GM12873 (cell line): ENCODE results near the gene WSB1.

ENCODE experiments used
- TF ChIP-seq, protein P1 (sequence below): IDR thresholded peaks from 2 replicates; pipeline ENCODE4 v1.5.1; 2012; ENCODE audit warnings: low read depth, mild to moderate bottlenecking, moderate library complexity, low read length, control low read depth; ENCODE audit not compliant: insufficient read depth; ENCODE audit errors: missing control alignments

Gene WSB1

GRCh38 chr17:27283060-27283459, 10.9 kb upstream of the WSB1 start:
- TF ChIP-seq, protein P1, sequence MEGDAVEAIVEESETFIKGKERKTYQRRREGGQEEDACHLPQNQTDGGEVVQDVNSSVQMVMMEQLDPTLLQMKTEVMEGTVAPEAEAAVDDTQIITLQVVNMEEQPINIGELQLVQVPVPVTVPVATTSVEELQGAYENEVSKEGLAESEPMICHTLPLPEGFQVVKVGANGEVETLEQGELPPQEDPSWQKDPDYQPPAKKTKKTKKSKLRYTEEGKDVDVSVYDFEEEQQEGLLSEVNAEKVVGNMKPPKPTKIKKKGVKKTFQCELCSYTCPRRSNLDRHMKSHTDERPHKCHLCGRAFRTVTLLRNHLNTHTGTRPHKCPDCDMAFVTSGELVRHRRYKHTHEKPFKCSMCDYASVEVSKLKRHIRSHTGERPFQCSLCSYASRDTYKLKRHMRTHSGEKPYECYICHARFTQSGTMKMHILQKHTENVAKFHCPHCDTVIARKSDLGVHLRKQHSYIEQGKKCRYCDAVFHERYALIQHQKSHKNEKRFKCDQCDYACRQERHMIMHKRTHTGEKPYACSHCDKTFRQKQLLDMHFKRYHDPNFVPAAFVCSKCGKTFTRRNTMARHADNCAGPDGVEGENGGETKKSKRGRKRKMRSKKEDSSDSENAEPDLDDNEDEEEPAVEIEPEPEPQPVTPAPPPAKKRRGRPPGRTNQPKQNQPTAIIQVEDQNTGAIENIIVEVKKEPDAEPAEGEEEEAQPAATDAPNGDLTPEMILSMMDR: no peak

DNA sequence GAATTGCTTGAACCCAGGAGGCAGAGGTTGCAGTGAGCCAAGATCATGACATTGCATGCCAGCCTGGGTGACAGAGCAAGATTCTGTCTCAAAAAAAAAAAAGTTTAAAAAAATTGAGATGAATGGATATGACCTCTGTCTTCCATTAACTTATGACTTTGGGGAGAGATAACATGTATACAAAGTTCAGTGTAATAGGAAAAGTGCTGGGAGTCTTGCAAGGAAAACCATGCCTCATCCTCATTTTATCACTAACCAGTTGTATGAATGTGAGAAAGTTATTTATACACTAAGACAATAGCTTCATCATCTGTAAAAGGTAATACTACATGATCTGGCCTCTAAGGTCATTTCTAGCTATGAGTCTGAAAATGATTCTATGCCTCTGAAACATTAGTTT, 10.2 kb upstream of the WSB1 start:
- TF ChIP-seq, protein P1: no peak

DNA sequence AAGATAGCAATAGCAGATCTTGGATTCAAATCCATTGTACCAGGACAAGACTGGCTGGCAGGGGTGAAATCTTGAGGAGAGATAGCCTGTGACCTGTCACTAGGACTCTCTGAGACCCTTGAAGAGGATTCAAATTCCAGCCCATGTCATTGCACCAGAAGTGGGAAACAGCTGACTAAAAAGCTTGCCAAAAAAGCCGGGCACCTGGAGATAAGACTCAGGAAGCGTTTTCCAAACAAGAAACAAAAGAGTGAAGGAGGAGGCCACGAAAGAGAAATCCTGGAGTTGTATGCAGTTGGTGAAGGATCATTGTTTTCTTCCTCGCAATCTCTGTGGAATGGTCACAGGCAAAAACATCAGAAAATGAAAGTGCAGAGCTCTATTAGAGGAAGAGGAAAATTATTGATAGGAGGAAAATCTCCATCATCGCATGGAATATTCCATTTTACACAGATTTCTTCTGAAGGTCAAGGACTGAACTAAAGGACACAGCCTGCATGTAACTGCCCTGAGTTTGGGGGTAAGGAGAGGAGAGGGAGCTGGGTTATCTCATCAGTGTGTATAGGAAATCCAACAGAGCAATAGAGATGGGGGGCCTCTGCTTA, 9.0 kb upstream of the WSB1 start:
- TF ChIP-seq, protein P1: no peak

DNA sequence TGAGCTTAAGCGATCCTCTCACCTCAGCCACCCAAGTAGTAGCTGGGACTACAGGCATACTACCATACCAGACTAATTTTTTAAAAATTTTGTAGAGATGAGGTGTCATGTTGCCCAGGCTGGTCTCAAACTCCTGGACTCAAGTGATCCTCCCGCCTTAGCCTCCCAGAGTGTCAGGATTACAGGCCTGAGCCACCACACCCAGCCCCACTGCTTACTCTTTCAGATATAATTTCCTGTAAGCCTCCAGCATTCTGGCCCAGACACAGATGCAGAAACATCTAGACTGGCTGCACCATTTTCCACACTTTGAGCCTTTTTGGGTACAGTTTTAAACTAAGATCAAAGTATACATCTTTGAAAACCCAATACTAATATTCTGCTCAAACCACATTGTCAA, 8.4 kb upstream of the WSB1 start:
- TF ChIP-seq, protein P1: no peak

- TF ChIP-seq, protein P1: no peak
Observed at GRCh38 chr17:27288183-27288582, 5.7 kb upstream of the WSB1 start.

DNA sequence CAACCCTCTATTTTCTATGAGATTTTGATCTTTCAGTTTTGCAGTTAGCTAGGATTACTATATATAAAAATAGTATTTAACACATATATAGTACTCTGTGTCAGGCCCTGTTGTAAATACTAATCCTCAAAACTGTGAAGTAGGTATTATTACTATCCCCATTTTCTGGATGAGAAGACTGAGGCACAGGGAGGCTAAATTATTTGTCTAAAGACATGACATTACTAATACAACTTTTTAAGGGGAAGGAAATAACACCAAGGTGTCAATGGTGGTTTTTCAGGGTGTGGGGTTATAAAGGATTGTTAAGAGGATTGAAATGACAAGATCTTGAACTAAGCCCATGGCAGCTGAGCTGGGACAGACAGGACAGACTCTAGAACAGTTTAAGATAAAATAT, 4.1 kb upstream of the WSB1 start:
- TF ChIP-seq, protein P1: no peak

GRCh38 chr17:27290916-27291598, 2.9 kb upstream of the WSB1 start:
- TF ChIP-seq, protein P1: no peak
